Breast epithelium (tissue), 3 donors: ENCODE measurements around the gene RXFP3.

Source experiments
- CTCF ChIP-seq, 3 donors: fragments of 450-650 bp; IDR thresholded peaks; one replicate each; pipeline ENCODE4 v1.5.1; 2016 to 2017; ENCODE audit warnings: antibody characterized with exemption in 3 of 3, mild to moderate bottlenecking in 3 of 3, moderate library complexity in 3 of 3
- POLR2AphosphoS5 ChIP-seq, 3 donors: sonication (generic); formaldehyde crosslinking; IDR thresholded peaks; one replicate each; pipeline ENCODE4 v1.6.1; 2017; ENCODE audit warnings: antibody characterized with exemption in 3 of 3

DNA sequence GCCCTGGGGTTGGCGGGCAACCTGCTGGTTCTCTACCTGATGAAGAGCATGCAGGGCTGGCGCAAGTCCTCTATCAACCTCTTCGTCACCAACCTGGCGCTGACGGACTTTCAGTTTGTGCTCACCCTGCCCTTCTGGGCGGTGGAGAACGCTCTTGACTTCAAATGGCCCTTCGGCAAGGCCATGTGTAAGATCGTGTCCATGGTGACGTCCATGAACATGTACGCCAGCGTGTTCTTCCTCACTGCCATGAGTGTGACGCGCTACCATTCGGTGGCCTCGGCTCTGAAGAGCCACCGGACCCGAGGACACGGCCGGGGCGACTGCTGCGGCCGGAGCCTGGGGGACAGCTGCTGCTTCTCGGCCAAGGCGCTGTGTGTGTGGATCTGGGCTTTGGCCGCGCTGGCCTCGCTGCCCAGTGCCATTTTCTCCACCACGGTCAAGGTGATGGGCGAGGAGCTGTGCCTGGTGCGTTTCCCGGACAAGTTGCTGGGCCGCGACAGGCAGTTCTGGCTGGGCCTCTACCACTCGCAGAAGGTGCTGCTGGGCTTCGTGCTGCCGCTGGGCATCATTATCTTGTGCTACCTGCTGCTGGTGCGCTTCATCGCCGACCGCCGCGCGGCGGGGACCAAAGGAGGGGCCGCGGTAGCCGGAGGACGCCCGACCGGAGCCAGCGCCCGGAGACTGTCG lies 976 bp downstream of the RXFP3 start:
- TF ChIP-seq POLR2AphosphoS5 (IDR thresholded peaks at IDR 0.05), result no peak
- no peak for TF ChIP-seq CTCF (IDR thresholded peaks at IDR 0.05)
